ENCODE results near the gene CRYAB.

Gene CRYAB, protein sequence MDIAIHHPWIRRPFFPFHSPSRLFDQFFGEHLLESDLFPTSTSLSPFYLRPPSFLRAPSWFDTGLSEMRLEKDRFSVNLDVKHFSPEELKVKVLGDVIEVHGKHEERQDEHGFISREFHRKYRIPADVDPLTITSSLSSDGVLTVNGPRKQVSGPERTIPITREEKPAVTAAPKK

GRCh38 chr11:111911563-111912401 is at the start of gene CRYAB:
CRYAB (minus strand) TSS chr11:111911770; CDS start chr11:111911724, 46 bp downstream.
- DNase-seq: peak; percentile 41 to 97 (median 88)

GRCh38 chr11:111960916-111961315 is 49.3 kb upstream of the CRYAB start:
- no peak for DNase-seq

DNA sequence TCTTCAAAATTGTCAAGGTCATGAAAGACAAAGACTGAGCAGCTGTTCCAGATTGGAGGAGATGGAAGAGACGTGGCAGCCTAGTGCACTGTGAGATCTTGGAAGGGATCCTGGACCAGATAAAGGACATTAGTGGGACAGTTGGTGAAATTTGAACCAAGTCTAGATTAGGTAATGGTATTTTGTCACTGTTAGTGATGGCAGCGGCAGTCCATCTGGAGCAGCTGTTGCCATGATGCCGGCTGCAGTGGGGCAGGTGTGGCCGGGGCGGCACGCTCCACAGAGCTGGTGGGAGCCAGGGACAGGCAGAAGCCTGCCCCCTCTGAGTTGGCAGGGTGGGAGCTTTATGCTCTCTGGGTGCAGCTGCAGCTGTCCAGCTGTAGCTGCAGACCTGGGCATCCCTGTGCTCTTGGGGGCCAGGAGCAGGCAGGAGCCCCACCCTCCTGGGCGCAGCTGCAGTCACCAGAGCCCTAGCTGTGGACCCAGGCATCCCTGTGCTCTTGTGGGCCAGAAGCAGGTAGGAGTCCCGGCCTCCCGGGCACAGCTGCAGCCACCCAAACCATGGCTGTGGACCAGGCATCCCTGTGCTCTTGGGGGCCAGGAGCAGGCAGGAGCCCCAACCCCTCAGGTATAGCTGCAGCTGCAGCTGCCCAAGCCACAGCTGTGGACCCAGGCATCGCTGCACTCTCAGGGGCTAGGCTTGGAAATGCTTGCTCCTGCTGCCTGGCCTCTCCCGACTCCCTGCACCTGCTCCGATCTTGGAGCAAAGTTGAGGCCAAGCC is 46.3 kb upstream of the CRYAB start:
- no peak for DNase-seq

DNA sequence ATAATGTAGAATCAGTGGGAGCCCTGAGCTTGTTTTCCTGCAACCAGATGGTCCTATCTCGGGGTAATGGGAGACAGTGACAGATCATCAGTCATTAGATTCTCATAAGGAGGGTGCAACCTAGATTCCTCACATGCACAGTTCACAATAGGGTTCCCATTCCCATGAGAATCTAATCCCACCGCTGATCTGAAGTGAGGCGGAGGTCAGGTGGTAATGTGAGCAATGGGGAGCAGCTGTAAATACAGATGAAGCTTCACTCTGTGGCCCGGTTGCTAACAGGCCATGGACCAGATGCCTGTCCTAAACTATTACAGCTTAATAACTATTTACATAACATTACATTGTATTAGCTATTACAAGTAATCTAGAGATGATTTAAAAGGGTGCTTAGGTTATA is 42.6 kb upstream of the CRYAB start:
- DNase-seq: no peak

- no peak for DNase-seq
Observed at GRCh38 chr11:111951565-111951964, 40.0 kb upstream of the CRYAB start.

GRCh38 chr11:111949519-111950426 is 38.2 kb upstream of the CRYAB start:
- DNase-seq: no peak

- DNase-seq: no peak
Observed at GRCh38 chr11:111947143-111947542, 35.6 kb upstream of the CRYAB start.

GRCh38 chr11:111946499-111946898 is 34.9 kb upstream of the CRYAB start:
- no peak for DNase-seq

- no peak for DNase-seq
Observed at GRCh38 chr11:111945198-111945597, 33.6 kb upstream of the CRYAB start.

DNA sequence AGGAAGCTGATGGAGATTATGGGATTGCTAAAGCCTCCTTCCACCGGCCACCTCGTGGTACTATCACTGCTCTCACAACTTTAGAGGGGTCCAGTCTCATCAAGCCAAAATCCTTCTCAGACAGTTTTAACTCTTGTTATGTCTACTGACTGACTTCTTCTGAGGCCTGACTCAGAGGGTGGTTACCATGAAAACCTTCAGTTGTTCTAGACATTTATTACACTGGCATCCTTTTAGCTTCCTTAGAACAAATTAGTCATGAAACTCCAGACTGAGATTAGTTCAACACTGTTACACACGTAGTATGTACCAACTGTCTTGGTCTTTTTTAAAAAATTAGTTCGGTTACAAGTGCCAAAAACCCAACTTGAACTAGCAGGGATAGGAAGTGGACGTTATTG is 33.1 kb upstream of the CRYAB start:
- DNase-seq: no peak

- no peak for DNase-seq
Observed at GRCh38 chr11:111944139-111944538, 32.6 kb upstream of the CRYAB start.

- no peak for DNase-seq
Observed at GRCh38 chr11:111942829-111943228, 31.3 kb upstream of the CRYAB start.

DNA sequence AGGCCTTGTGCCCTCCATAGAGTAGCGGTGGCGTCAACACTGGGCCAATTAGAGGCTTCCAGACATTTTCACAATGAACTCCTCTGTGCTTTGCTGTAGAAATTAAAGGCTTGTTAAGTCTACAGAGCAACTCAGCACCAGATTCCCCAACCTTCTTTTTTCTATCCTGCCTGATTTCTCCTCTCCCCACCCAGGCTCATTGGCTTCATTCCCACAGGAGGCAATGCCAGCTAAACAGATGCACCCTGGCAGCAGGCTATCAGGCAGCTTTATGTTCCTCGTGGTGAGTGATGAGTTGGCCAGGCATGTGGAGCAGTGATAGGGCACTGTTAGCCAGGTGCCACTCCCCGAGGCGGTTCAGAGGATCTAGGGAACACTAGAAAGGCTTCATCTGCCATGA is 30.4 kb upstream of the CRYAB start:
- DNase-seq: peak in 13 of 51 donors; percentile 13 to 74 (median 32)

- peak in 1 of 51 donors; percentile 17 for DNase-seq
Observed at GRCh38 chr11:111939836-111940604, 28.4 kb upstream of the CRYAB start.

DNA sequence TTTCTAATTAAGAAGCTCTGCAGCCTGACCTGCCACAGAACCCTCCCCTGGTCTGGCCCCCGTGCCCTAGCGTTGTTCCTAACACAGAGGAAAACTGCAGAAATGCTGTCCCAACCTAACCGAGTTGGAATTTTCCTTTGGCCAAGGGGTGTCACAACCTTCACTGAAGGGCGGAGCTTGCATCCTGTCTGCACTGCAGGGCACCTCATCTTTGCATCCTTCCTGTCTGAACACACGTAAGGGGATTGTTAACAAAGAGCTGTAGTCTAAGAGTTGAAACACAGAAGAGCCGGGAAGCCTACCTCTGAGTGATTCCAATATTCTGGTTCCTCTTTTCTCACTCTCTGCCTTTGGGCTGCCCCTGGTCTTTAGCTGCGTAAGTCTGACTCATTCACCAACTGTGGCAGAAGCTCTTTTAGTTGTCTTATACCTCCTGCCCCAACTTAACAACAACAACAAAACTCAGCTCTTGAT is 27.2 kb upstream of the CRYAB start:
- peak in 5 of 51 donors; percentile 23 to 71 (median 32) for DNase-seq

GRCh38 chr11:111937844-111938243 is 26.3 kb upstream of the CRYAB start:
- DNase-seq: peak in 4 of 51 donors; percentile 24 to 77 (median 48)

DNA sequence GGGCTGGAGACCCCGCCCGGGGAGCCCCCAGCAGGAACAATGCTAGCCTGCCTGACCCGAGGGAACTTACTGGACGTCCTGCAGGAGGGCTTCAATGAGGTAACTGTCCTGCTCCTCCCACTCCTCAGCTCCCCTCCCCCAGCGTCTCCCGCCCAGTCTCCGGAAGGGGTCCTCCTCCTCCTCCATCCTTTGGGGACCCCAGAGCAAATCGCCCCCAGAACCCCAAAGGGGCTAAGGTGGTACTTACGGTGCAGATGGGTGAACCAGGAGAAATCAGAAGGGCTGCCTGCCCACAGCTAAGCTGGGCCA is 25.8 kb upstream of the CRYAB start:
- DNase-seq: no peak

DNA sequence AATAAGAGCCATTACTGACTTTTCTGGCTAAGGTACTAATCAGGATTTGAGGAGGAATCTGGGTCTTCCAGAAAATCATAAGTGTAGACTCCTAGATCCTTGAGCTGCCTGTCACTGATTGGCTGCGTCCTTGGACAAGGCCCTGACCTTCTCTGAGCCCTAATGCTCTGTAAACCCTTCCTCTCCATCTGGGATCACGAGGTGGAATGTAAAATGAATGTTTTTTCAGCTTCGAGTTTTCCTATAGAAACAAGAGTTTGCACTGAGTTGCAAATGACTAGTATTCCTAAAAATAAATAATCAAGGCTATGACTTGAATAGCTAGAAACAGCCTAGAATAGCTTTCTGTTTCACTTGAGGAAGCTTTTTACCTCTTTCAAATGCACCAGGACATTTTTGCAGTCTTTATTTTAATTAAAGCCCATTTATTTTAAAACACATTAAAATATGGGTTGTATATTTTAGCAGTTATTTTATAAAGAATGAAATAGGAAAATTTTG is 24.5 kb upstream of the CRYAB start:
- peak in 2 of 51 donors; percentile 8 to 46 for DNase-seq

DNA sequence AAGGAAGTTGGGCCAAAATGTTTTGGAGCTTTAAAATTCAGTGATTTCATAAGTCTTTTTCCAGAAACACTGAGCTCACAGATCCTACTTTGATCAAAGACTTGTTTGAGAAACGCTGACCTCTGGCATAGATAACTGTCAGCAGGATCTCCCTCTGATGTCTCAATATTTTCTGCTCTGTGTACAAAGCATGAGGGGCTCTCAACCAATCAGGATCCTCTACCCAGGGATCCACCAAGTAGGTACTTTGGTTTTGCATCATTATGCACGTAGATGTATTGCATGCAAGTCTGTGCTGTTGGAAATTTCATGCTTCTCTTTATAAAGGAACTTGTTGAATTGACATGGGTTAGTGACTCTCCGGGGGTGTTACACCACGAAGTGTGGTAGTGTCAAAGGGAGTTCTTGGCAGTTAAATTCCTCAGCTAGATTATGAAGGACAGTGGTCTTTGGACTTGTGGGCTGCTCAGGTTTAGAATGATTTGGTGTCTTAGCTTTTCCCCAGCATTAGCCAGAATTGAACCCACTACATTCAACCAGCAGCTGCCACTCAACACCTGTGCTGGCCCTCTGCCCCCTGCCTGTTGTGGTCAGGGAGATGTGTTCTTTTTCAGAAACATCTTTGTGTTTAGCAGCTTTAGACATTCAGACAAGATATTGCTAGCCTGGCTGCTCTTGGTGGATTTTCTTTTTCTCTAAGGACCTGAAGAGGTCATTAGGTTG is 23.9 kb upstream of the CRYAB start:
- peak in 1 of 51 donors; percentile 48 for DNase-seq
